GM18520 (cell line): Measurements from ENCODE around the gene TBC1D12.
"Not testable (repeated sequence)": the region's sequence is repeated elsewhere in the genome, so short reads cannot be mapped to it uniquely, and the experiment has no call there.

Source experiments
- ATAC-seq: cut with Tn5 transposase; IDR thresholded peaks from one replicate; pipeline ENCODE4 v1.9.1; 2021; ENCODE audit not compliant: unreplicated experiment

TBC1D12 gene

DNA sequence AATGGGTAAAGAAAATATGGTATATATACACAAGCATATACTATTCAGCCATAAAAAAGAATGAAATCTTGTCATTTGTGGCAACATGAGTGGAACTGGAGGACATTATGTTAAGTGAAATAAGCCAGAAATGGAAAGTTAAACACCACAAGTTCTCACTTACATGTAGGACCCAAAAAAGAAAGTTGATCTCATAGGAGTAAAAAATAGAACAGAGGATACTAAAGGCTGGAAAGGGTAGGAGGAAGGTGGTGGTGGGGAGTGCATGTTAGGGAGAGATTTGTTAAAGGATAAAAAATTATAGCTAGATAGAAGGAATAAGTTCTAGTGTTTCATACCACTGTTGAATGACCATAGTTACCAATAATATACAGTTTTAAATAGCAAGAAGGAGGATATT lies 48.4 kb downstream of the TBC1D12 start:
- ATAC-seq, result no peak

DNA sequence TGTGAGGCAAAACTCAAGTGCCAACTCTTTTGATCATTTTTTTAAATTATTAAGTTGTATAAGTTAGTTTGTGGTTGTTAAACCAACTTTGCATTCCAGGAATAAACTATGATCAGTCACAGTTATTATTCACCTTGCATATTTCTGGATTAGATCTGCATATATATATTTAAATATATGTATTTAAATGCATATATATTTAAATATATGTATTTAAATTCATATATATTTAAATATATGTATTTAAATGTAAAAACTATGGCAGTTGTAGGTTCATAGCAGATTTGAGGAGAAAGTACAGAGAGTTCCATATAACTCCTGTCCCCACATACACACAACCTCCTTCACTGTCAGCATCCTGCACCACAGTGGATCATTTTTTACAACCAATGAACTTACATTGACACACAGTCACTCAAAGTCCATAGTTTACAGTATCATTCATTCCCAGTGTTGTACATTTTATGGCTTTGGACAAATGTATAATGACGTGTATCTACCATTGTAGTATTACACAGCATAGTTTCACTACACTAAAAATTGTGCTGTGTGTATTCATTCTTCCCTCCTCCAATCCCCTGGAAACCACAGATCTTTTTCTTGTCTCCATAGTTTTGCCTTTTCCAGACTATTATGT lies 49.7 kb downstream of the TBC1D12 start:
- ATAC-seq, result no peak

DNA sequence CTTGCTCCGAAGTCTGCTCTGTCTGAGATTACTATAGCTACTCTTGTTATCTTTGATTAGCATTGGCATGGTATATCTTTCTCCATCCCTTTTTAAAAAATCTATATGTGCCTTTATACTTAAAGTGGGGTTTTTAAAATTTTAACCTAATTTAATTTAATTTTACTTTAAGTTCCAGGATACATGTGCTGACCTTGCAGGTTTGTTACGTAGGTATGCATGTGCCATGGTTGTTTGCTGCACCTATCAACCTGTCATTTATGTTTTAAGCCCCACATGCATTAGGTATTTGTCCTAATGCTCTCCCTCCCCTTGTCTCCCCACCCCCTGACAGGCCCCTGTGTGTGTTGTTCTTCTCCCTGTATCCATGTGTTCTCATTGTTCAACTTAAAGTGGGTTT lies 54.6 kb downstream of the TBC1D12 start:
- ATAC-seq, result no peak

DNA sequence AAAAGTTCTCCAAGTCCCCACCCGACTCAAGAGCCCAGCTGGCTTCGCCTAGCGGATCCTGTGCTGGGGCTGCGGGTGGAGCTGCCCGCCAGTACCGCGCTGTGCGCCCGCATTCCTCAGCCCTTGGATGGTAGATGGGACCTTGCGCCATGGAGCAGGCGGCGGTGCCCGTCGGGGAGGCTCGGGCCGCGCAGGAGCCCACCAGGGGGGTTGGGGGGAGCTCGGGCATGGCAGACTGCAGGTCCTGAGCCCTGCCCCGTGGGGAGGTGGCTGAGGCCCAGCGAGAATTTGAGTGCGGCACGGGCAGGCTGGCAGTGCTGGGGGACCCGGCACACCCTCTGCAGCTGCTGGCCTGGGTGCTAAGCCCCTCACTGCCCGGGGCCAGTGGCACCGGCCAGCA lies 57.0 kb downstream of the TBC1D12 start:
- ATAC-seq, result no peak

DNA sequence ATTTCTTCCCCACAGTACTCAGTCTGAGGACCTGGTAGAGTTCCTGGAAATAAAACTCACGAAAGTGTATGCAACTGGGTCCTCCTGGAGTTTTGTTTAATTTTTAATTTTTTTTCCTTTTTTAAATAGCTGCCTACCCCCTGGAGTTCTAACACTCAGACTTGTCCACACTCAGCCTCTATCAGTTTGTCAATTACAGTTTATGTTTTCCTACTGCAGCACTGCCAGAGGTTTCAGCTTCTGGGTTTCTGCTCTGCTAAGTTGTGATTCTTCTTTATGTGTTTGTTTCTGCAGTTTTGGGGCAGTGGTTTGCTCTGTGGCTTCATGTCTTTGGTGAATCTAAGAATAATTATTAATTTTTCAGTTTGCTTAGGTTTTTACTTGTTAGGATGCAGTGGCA lies 59.2 kb downstream of the TBC1D12 start:
- no peak for ATAC-seq

DNA sequence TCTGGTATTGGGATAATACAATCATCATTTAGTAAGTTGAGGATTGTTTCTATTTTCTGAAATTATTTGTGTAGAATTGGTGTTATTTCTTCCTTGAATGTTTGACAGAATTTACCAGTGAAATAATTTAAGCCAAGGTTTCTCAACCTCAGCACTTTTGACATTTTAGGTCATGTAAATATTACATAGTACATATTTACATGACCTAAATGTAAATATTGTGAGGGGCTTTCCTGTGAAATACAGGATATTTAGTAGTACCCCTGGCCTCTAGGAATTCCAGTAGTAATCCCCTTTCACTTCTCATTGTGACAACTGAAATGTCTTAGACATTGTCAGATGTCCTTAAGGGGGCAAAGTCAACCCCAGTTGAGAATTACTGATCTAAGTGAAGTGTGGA lies 59.8 kb downstream of the TBC1D12 start:
- no peak for ATAC-seq

DNA sequence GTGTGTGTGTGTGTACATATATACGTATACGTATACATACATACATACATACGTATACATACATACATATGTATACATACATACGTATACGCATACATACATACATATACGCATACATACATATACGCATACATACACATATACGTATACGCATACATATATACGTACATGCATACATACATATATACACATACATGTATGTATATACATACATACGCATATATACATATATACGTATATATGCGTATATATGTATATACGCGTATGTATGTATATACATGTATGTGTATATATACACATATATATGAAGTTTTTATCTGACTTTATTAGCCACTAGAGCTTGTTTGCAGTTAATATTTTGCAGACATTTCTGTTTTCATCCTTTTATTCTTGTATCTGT lies 63.3 kb downstream of the TBC1D12 start:
- no peak for ATAC-seq

DNA sequence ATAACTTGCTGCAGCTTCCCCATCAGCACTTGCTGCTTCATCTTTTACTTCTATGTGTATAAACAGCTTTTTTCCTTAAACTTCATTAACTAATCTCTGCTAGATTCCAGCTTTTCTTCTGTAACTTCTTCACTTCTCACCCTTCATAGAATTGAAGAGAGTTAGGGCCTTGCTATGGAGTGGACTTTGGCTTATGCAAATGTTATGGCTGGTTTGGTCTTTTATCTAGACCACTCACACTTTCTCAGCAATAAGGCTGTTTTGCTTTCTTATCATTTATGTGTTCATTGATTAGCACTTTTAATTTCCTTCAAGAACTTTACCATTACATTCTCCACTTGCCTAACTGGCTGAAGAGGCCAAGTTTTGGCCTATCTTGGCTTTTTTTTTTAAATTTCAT lies 79.1 kb downstream of the TBC1D12 start:
- ATAC-seq, result no peak

DNA sequence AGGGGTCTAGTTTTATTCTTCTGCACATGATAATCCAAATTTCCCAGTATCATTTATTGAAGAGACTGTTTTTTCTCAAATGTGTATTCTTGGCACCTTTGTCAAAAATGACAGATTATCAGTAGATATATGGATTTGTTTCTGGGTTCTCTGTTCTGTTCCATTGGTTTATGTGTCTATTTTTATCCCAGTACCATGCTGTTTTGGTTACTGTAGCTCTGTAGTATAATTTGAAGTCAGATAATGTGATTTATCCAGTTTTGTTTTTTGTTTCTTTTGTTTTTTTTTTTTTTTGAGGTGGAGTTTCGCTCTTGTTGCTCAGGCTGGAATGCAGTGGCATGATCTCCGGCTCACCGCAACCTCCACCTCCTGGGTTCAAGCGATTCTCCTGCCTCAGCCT lies 81.6 kb downstream of the TBC1D12 start:
- no peak for ATAC-seq

DNA sequence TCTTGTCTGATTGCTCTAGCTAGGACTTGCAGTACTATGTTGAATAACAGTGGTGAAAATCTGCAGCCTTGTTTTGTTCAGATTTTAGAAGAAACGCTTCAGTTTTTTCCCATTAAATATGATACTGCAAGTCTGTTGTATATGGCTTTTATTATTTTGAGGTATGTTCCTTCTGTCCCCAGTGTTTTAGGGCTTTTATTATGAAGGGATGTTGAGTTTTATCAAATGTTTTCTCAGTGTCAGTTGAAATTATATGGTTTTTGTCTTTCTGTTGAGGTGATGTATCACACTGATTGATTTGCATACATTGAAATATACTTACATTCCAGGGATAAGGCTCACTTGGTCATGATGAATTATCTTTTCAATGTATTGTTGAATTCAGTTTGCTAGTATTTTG lies 82.8 kb downstream of the TBC1D12 start:
- ATAC-seq, result no peak

DNA sequence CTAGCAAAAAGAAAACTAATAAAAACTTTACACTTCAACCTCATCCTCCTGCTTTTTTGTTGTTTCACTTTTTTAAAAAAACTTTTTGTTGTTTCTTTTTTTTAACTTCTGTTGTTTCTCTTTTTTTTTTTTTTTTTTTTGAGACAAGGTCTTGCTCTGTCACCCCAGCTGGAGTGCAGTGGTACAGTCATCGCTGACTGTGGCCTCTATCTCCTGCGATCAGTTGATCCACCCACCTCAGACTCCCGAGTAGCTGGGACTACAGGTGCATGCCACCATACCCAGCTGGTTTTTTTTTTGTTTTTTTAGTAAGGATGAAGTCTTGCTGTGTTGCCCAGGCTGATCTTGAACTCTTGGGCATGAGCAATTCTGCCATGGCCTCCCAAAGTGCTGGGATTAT lies 85.2 kb downstream of the TBC1D12 start:
- no peak for ATAC-seq

DNA sequence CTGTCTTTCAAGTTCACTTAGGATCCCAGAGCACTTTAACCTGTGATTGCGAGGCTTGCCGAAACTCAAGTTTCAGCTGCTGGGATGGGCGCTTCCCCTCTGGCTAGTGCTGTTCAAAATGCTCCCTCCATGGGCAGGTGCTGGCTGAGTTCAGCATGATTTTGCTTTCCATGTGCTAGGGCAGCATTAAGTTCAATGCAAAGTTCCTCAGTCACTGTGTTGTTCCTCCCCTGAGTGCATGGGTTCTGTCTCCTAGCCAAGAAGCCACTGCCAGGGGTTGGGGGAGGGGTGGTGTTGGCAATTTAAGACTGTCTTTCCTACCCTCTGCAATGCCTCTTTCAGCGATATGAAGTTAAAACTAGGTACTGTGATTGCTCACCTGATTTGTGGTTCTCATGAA lies 86.8 kb downstream of the TBC1D12 start:
- ATAC-seq, result no peak

DNA sequence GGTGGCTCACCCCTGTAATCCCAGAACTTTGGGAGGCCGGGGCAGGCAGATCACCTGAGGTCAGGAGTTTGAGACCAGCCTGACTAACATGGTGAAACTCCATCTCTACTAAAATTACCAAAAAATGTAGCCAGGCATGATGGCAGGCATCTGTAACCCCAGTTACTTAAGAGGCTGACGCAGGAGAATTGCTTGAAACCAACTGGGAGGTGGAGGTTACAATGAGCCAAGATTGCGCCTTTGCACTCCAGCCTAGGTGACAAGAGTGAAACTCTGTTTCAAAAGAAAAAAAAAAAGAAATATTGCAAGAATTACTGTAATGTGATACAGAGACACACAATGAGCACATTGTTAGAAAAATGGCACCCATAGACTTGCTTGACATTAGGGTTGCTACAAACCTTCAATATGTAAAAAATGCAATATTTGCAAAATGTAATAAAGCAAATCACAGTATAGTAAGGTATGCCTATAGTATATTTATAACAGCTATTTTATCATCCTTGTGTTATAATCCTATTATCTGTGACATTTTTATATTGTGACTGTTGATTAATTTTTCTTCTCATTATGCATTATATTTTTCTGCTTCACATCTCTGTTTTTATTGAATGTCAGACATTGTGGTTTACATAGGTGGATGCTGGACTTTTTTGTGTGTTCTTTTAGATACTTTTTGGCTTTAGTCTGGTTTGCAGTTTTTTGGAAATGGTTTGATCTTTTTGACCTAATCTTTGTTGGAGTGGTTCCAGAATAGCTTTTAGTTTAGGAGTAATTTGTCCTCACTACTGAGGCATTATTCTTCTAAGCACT lies 87.8 kb downstream of the TBC1D12 start:
- no peak for ATAC-seq

DNA sequence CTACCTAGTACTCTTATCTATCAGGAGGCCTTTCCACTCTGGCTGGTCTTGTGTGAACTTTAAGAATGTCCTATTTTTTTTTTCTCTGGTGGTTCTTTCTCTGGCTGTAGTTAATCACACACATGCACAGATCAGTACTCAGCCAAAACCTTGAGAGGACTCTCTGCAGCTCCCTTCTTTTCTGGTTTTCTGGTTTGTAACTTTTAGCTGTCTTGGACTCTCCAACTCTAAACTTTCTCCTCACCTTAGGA lies 88.4 kb downstream of the TBC1D12 start:
- ATAC-seq, result no peak

DNA sequence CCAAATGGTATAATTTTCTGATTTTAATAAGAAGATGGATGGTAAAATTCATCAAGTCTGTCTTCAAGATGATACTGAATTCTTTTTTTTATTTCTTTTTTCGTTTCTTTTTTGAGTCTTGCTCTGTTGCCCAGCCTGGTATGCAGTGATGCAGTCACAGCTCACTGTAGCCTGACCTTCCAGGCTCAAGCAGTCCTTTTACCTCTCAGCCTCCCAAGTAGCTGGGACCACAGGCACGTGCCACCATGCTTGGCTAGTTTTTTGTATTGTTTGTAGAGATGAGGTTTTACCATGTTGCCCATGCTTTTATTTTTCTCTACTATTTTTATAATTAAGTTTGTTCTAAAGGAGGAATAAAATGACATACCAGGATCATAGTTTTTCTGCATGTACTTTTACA lies 91.1 kb downstream of the TBC1D12 start:
- ATAC-seq, result no peak

DNA sequence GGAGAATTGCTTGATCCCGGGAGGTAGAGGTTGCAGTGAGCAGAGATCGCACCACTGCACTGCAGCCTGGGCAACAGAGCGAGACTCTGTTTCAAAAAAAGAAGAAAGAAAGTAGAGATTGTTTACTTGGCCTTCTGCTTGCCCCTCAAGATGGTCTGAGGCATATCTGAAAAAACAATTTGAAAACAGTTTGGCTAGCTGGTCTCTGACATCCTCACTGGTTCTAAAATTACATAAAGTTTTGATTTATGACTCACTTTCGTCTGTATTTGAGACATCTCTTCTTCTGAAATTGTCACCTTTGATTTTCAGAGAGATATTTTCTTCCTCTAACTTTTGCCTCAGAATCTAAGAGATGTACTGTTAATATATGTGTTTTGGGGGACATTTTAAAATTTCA lies 93.7 kb downstream of the TBC1D12 start:
- peak; percentile 55 for ATAC-seq

DNA sequence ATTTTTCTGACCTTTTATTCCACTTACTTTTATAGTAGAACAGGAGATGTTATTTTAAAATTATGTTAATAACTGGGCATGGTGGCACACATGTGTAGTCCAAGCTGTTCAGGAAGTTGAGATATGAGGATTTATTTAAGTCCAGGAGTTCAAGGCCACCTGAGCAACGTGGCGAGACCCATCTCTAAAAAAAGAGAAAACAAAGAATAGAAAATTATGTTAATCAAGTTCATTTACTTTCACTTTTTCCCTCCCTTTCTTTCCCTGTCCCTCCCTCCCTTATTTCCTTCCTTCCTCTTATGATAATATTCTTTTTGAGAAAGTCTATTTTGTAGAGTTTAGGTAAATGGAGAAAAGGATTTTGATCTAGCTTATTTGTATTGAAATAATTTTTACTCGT lies 94.3 kb downstream of the TBC1D12 start:
- no peak for ATAC-seq

DNA sequence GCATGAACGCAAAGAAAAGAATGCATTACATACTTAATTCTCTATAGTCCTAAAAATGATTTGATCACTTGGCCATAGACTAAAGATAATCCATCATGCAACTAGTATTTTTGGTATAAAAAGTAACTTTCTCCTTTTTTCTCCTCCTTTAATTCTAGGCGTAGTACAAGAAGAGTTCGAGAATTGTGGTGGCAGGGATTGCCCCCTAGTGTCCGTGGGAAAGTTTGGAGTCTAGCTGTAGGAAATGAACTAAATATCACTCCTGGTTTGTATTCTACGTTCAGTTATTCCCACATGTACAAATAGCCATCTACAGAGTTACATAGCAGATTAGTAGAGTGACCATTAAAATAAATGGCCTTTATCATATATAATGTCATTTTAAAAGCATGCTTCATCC lies 97.7 kb downstream of the TBC1D12 start:
- ATAC-seq, result no peak

DNA sequence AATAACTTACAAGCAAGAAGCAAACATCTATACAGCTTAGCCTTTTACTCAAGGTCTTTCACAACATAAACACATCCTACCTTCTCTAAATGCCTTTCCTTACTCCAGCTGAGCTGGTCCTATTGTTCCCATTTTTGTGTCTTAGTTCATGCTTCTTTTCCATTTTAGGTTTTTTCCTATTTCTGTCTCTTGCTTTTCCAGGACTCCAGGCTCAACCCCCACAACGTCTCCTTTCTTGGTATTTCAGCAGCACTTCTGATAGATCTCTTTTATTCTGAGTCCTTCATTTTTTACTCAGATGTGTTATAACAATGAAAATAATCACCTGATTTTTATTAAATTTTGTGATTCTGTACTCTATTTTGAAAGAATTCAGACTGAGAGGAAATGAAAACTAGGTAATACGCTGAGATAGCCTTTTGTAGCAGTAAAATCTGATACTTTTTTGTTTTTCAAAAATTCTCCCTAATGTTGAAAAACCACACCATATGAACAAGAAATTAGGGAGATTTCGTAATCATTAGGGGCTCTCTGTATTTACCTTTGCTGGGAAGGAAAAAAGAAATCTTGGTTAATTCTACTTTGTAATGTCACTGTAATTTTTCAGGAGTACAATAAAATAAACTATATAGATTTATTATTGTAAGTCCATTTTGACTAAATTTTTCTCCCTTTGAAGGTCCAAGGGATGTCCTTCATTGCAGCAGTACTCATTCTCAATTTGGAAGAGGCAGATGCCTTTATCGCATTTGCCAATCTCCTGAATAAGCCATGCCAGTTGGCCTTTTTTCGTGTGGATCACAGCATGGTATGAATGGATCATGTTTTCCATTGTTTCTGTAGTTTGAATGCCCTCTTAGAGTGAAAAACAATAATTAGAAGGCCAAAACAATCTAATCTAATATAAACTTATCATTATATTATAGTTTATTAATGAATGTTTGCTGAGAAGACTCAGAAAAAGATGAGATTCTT lies 119.2 kb downstream of the TBC1D12 start:
- ATAC-seq, result no peak

DNA sequence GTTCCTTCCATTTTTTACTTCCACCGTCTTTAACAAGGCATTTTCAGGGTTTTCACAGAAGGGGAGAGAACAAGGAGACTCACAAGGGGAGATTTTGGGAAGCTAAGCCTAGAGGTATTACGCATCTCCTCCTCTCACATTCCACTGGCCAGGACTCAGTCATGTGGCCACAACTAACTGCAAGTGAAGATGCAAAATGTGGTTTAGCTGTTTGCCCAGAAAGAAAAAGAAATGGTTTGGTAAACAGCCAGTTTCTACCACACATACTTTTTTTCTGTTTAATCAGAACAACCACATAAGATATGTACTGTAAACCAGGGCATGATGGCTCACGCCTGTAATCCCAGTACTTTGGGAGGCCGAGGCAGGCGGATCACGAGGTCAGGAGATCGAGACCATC lies 121.8 kb downstream of the TBC1D12 start:
- ATAC-seq, result no peak

DNA sequence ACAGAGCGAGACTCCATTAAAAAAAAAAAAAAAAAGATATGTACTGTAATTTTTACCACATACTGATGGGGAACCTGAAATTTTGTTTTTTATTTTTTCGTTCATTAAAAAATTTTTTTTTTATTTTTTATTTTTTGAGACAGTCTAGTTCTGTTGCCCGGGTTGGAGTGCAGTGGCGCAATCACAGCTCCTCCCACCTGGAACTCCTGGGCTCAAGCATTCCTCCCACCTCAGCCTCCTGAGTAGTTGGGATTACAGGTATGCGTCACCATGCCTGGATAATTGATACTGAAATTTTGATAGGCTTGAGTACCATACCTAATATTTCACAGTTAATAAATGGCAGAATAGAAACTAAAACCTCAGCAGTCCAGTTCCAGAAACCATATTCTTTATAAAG lies 122.4 kb downstream of the TBC1D12 start:
- ATAC-seq, result no peak

DNA sequence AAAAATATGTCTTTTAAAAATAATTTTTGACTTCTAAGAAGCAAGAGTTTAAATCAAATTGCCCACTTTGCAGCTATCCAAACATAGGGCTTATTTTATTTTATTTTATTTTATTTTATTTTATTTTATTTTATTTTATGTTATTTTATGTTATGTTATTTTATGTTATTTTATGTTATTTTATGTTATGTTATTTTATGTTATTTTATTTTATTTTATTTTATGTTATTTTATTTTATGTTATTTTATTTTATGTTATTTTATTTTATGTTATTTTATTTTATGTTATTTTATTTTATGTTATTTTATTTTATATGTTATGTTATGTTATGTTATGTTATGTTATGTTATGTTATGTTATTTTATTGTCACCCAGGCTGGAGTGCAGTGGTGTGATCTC lies 129.2 kb downstream of the TBC1D12 start:
- not testable (repeated sequence) for ATAC-seq
